IMR-90 (cell line): ENCODE results near the gene MAPK11. TPM values are rescaled to one million over a fixed set of nuclear protein-coding genes. Genes with fewer than 3 reads are reported as not detected.

Experiments used
- ATAC-seq: fragments of 200-7000 bp; cut with Tn5 transposase; 2 replicates; pipeline ENCODE4 v1.9.1; 2020; ENCODE audit warnings: low read depth, mild to moderate bottlenecking, moderate library complexity
- BruUV-seq: library from RNA; stranded (reverse); fragments of 400-500 nt; replicated peaks from 2 replicates; lab custom pipeline; 2021; lab: Mats Ljungman, UMichigan
- CTCF ChIA-PET: fragments of 300-600 bp; formaldehyde crosslinking; extraction: SDS; loops from one replicate; lab custom pipeline; 2021; ENCODE audit warnings: antibody characterized with exemption; lab: Yijun Ruan, JAX
- POLR2A ChIA-PET: fragments of 300-600 bp; sonication (Branson Sonifier 250); formaldehyde crosslinking; loops from one replicate; lab custom pipeline; 2022; ENCODE audit warnings: antibody characterized with exemption; ENCODE audit not compliant: unreplicated experiment; lab: Charles Lee
- DNase-seq: peaks from one replicate; pipeline ENCODE4 v3.0.0; 2013
- H2AFZ ChIP-seq: replicated peaks from 2 replicates; pipeline ENCODE3; 2013; ENCODE audit warnings: low read length, mild to moderate bottlenecking; ENCODE audit not compliant: poor library complexity
- H2AK5ac ChIP-seq: 2 replicates; pipeline ENCODE4 v1.6.1; 2013; ENCODE audit warnings: low read depth, low read length, inconsistent platforms
- H2AK9ac ChIP-seq: replicated peaks from 2 replicates; pipeline ENCODE3; 2013; ENCODE audit warnings: mild to moderate bottlenecking, low read depth, low read length, moderate library complexity; ENCODE audit not compliant: poor library complexity
- H2BK120ac ChIP-seq: 2 replicates; pipeline ENCODE4 v1.6.1; 2013; ENCODE audit warnings: low read depth, low read length, inconsistent platforms
- H2BK15ac ChIP-seq: 3 replicates; pipeline ENCODE4 v1.6.1; 2013; ENCODE audit warnings: low read depth, low read length, inconsistent platforms
- H2BK20ac ChIP-seq: 2 replicates; pipeline ENCODE4 v1.6.1; 2013; ENCODE audit warnings: low read depth, mild to moderate bottlenecking, inconsistent platforms, low read length, moderate library complexity
- H2BK5ac ChIP-seq: 2 replicates; pipeline ENCODE4 v1.6.1; 2013; ENCODE audit warnings: mild to moderate bottlenecking, low read depth, low read length, inconsistent platforms; ENCODE audit not compliant: poor library complexity, severe bottlenecking
- H3K14ac ChIP-seq: replicated peaks from 2 replicates; pipeline ENCODE4 v1.6.1; 2013; ENCODE audit warnings: low read depth, low read length, inconsistent platforms
- H3K18ac ChIP-seq: 2 replicates; pipeline ENCODE4 v1.6.1; 2013; ENCODE audit warnings: low read depth, low read length, control low read depth
- H3K23ac ChIP-seq: 2 replicates; pipeline ENCODE4 v1.6.1; 2013; ENCODE audit warnings: low read depth, low read length, inconsistent platforms
- H3K27ac ChIP-seq: 2 replicates; pipeline ENCODE4 v1.5.1; 2013; ENCODE audit warnings: mild to moderate bottlenecking, control low read depth, low read length; ENCODE audit not compliant: insufficient read depth
- H3K27me3 ChIP-seq: 2 replicates; pipeline ENCODE4 v1.6.1; 2013; ENCODE audit warnings: low read length; ENCODE audit not compliant: control insufficient read depth, insufficient read depth
- H3K36me3 ChIP-seq: 2 replicates; pipeline ENCODE4 v1.6.1; 2013; ENCODE audit warnings: low read length, mixed read lengths; ENCODE audit not compliant: control insufficient read depth, insufficient read depth
- H3K4ac ChIP-seq: 2 replicates; pipeline ENCODE4 v1.6.1; 2013; ENCODE audit warnings: low read depth, low read length, inconsistent platforms
- H3K4me1 ChIP-seq: 2 replicates; pipeline ENCODE4 v1.6.1; 2013; ENCODE audit warnings: low read length, mixed read lengths; ENCODE audit not compliant: control insufficient read depth, insufficient read depth
- H3K4me2 ChIP-seq: 2 replicates; pipeline ENCODE4 v1.6.1; 2013; ENCODE audit warnings: low read depth, mild to moderate bottlenecking, control low read depth, low read length, moderate library complexity
- H3K4me3 ChIP-seq: 2 replicates; pipeline ENCODE4 v1.5.1; 2013; ENCODE audit warnings: low read depth, mild to moderate bottlenecking, control low read depth, low read length, moderate library complexity; ENCODE audit not compliant: insufficient read depth
- H3K56ac ChIP-seq: 2 replicates; pipeline ENCODE4 v1.6.1; 2013; ENCODE audit warnings: low read length, inconsistent platforms; ENCODE audit not compliant: insufficient read depth; ENCODE audit errors: extremely low read depth
- H3K79me1 ChIP-seq, 2 experiments: 2 replicates each; pipeline ENCODE4 v1.6.1; 2013; ENCODE audit warnings: low read length in 2 of 2, inconsistent platforms in 1 of 2, low read depth in 1 of 2
- H3K9ac ChIP-seq: 2 replicates; pipeline ENCODE4 v1.6.1; 2013; ENCODE audit warnings: low read depth, low read length, control low read depth
- H3K9me1 ChIP-seq: 2 replicates; pipeline ENCODE4 v1.6.1; 2013; ENCODE audit warnings: low read length, inconsistent platforms; ENCODE audit not compliant: insufficient read depth
- H3K9me3 ChIP-seq: 2 replicates; pipeline ENCODE4 v1.6.1; 2013; ENCODE audit warnings: low read length; ENCODE audit not compliant: control insufficient read depth, insufficient read depth
- H4K20me1 ChIP-seq: 2 replicates; pipeline ENCODE4 v1.6.1; 2013; ENCODE audit warnings: low read length, inconsistent platforms; ENCODE audit not compliant: insufficient read depth
- H4K5ac ChIP-seq: 2 replicates; pipeline ENCODE4 v1.6.1; 2013; ENCODE audit warnings: mild to moderate bottlenecking, low read depth, low read length, control low read depth
- H4K8ac ChIP-seq, 2 experiments: 2 replicates each; pipeline ENCODE4 v1.6.1; 2013; ENCODE audit warnings: low read depth in 2 of 2, low read length in 2 of 2, control low read depth in 1 of 2, inconsistent platforms in 1 of 2
- H4K91ac ChIP-seq: 2 replicates; pipeline ENCODE4 v1.6.1; 2013; ENCODE audit warnings: low read depth, low read length, inconsistent platforms; ENCODE audit not compliant: insufficient read depth
- MAZ ChIP-seq: IDR thresholded peaks from 2 replicates; pipeline ENCODE4 v1.6.1; 2012; ENCODE audit warnings: low read depth, mild to moderate bottlenecking, low read length, improper control_type of control experiment, moderate library complexity, borderline replicate concordance
- WGBS, 2 experiments: methylation state at CpG; one replicate each; pipeline versions ENCODE4 v1.1.5 to v1.1.7; 2013; ENCODE audit warnings: missing lambda C conversion rate in 2 of 2; ENCODE audit not compliant: insufficient read length in 1 of 2; ENCODE audit errors: extremely low coverage in 2 of 2; 5-methylcytosine and 5-hydroxymethylcytosine counted together
- dilution Hi-C: fragments of 300-500 bp; cut with HindIII; formaldehyde crosslinking; loops from one replicate; pipeline ENCODE4 v1.14.3; 2018; ENCODE audit warnings: low sequenced_read_pairs; ENCODE audit not compliant: unreplicated experiment
- in situ Hi-C: fragments of 300-500 bp; cut with MboI; formaldehyde crosslinking; loops from 3 replicates; pipeline ENCODE4 v1.14.3; 2019; ENCODE audit warnings: low sequenced_read_pairs, inconsistent platforms, mixed read lengths
- intact Hi-C: fragments of 100-400 bp; cut with micrococcal nuclease; formaldehyde crosslinking; loops from 2 replicates; pipeline ENCODE4 v1.10.0; 2022
- polyA plus RNA-seq, 3 experiments: library from polyadenylated mRNA; depleted of rRNA; stranded (reverse); fragments of >200 nt; gene quantifications; 2 replicates each; pipeline ENCODE4 v1.2.3, GENCODE V29; 2012; ENCODE audit warnings: low replicate concordance in 1 of 3
- total RNA-seq: library from RNA; depleted of rRNA; stranded (reverse); fragments of >200 nt; gene quantifications from 2 replicates; pipeline ENCODE4 v1.2.3, GENCODE V29; 2012
- TF ChIP-seq, protein P1 (sequence below): conservative IDR thresholded peaks from 2 replicates; pipeline ENCODE4 v1.5.1; 2012; ENCODE audit warnings: mild to moderate bottlenecking, low read depth, low read length, improper control_type of control experiment

Gene MAPK11
- total and polyA plus RNA-seq, 2 of the 4 experiments (the other 2 are of a cell fraction): 8.1 to 14.4 TPM

DNA sequence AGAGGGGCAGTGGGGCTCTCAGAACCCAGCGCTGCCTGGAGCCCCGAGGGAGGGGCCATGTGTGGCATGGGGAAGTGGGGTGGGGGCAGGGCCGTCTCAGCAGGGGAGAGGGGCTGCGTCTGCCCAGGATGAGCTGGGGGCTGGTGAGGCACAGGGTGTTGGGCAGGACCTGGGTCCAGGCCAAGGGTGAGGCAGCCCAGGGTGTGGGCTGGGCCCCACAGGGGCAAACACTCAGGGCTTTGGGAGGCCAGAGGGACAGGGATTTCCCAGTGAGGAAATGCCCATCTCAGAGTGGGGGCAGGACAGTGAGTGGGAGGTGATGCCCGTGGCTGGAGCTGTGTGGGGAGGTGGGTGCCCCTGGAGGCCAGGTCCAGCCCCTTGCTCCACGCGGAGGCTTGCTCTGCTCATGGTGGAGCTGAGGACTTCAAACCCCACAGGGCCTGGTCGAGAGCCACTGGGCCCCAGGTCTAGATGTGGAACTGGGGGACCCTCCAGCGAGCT, 31.9 kb upstream of the MAPK11 start:
- Histone ChIP-seq H2BK5ac (peak overlapping the region; percentile 77), H3K9ac (0 out of 2 replicates have a peak overlapping the region, but pooled peaks have one; percentile 22), H3K27ac (peak overlapping the region; percentile 64), H3K4me1 (peaks cover 69% of the 10 kb centered on the region), H3K4ac (peak overlapping the region; percentile 59), H2BK20ac (no peak overlapping the region), H3K9me3 (no peaks in the 10 kb centered on the region), H3K23ac (peak overlapping the region; percentile 61; the same call in 1 of the 2 replicates), H3K4me3 (no peak overlapping the region), H3K27me3 (no peaks in the 10 kb centered on the region), H3K4me2 (peak overlapping the region; percentile 57; the same call in 1 of the 2 replicates), H3K14ac (peak overlapping the region; percentile 52; the same call in 1 of the 2 replicates), H3K18ac (no peak overlapping the region), H3K9me1 (peaks cover 16% of the 10 kb centered on the region), H4K20me1 (peaks cover 83% of the 10 kb centered on the region), H2BK120ac (no peak overlapping the region), H4K91ac (peak overlapping the region; percentile 21; the same call in 1 of the 2 replicates), H4K5ac (no peak overlapping the region; the same call in 1 of the 2 replicates), H3K56ac (no peak overlapping the region), H2BK15ac (no peak overlapping the region), H2AK5ac (peak overlapping the region; percentile 75), H2AFZ (peak overlapping the region; percentile 18), H3K79me1 (peaks cover 0 to 52% of the 10 kb centered on the region in 2 experiments; a peak in 2 of 4 replicates), H3K36me3 (peaks cover 24% of the 10 kb centered on the region; the same call in 1 of the 2 replicates), H2AK9ac (peak overlapping the region; percentile 87), H4K8ac (peak overlapping the region in 1 of 2 experiments; percentile 28; a peak in 1 of 4 replicates)
- TF ChIP-seq MAZ: peak; percentile 30; the same call in 1 of the 2 replicates
- TF ChIP-seq, protein P1, sequence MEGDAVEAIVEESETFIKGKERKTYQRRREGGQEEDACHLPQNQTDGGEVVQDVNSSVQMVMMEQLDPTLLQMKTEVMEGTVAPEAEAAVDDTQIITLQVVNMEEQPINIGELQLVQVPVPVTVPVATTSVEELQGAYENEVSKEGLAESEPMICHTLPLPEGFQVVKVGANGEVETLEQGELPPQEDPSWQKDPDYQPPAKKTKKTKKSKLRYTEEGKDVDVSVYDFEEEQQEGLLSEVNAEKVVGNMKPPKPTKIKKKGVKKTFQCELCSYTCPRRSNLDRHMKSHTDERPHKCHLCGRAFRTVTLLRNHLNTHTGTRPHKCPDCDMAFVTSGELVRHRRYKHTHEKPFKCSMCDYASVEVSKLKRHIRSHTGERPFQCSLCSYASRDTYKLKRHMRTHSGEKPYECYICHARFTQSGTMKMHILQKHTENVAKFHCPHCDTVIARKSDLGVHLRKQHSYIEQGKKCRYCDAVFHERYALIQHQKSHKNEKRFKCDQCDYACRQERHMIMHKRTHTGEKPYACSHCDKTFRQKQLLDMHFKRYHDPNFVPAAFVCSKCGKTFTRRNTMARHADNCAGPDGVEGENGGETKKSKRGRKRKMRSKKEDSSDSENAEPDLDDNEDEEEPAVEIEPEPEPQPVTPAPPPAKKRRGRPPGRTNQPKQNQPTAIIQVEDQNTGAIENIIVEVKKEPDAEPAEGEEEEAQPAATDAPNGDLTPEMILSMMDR: no peak
- in situ Hi-C loops (no loop called here), dilution Hi-C loops (no loop called here), intact Hi-C loops (no loop called here)
- 7% methylated on average over 2 of the region's 9 CpGs; no CpG with 5 or more reads in 1 of the 2 experiments for whole genome bisulfite sequencing, 2 experiments
- POLR2A ChIA-PET: no interaction called here
- DNase-seq: peak; percentile 17
- peak; percentile 2 for ATAC-seq
- CTCF ChIA-PET: no interaction called here
- BruUV-seq: no TSS peak
